Mesendoderm (in vitro differentiated cells): ENCODE results near the gene SETDB2.

ENCODE experiments used
- DNase-seq: peaks from one replicate; pipeline ENCODE4 v3.0.0; 2013
- H2AK5ac ChIP-seq: 2 replicates; pipeline ENCODE4 v1.6.1; 2013; ENCODE audit warnings: low read length, inconsistent platforms
- H2BK120ac ChIP-seq: 2 replicates; pipeline ENCODE4 v1.6.1; 2013; ENCODE audit warnings: low read depth, mild to moderate bottlenecking, low read length, moderate library complexity, mixed read lengths
- H2BK15ac ChIP-seq: replicated peaks from 2 replicates; pipeline ENCODE4 v1.6.1; 2013; ENCODE audit warnings: low read depth, mild to moderate bottlenecking, moderate library complexity
- H2BK5ac ChIP-seq: 2 replicates; pipeline ENCODE4 v1.6.1; 2013; ENCODE audit warnings: low read length, inconsistent platforms
- H3K18ac ChIP-seq: 2 replicates; pipeline ENCODE4 v1.6.1; 2013; ENCODE audit warnings: mild to moderate bottlenecking, low read length, mixed read lengths
- H3K23ac ChIP-seq: one replicate; pipeline ENCODE4 v1.6.1; 2013; ENCODE audit warnings: low read length
- H3K27ac ChIP-seq: 2 replicates; pipeline ENCODE4 v1.5.1; 2013; ENCODE audit warnings: low read depth, mild to moderate bottlenecking, inconsistent platforms, low read length, moderate library complexity
- H3K27me3 ChIP-seq: 2 replicates; pipeline ENCODE4 v1.6.1; 2013; ENCODE audit warnings: low read length, control low read depth, mild to moderate bottlenecking, inconsistent platforms; ENCODE audit not compliant: insufficient read depth, poor library complexity
- H3K36me3 ChIP-seq: 2 replicates; pipeline ENCODE4 v1.6.1; 2013; ENCODE audit warnings: low read length, inconsistent platforms; ENCODE audit not compliant: control insufficient read depth, insufficient read depth
- H3K4ac ChIP-seq: one replicate; pipeline ENCODE4 v1.6.1; 2013; ENCODE audit warnings: low read depth, mild to moderate bottlenecking, low read length, moderate library complexity
- H3K4me1 ChIP-seq: 2 replicates; pipeline ENCODE4 v1.6.1; 2013; ENCODE audit warnings: low read depth, low read length, inconsistent platforms; ENCODE audit not compliant: control insufficient read depth
- H3K4me2 ChIP-seq: 2 replicates; pipeline ENCODE4 v1.6.1; 2013; ENCODE audit warnings: low read length
- H3K4me3 ChIP-seq: 2 replicates; pipeline ENCODE4 v1.5.1; 2013; ENCODE audit warnings: mild to moderate bottlenecking, low read length
- H3K56ac ChIP-seq: one replicate; pipeline ENCODE4 v1.6.1; 2013; ENCODE audit warnings: low read length
- H3K79me1 ChIP-seq: 2 replicates; pipeline ENCODE4 v1.6.1; 2013; ENCODE audit warnings: low read length, inconsistent platforms
- H3K79me2 ChIP-seq: 2 replicates; pipeline ENCODE4 v1.6.1; 2013; ENCODE audit warnings: mild to moderate bottlenecking, low read length; ENCODE audit not compliant: control insufficient read depth, insufficient read depth
- H3K9ac ChIP-seq: 2 replicates; pipeline ENCODE4 v1.6.1; 2013; ENCODE audit warnings: low read length, inconsistent platforms
- H4K5ac ChIP-seq: one replicate; pipeline ENCODE4 v1.6.1; 2013; ENCODE audit warnings: low read length
- H4K8ac ChIP-seq: one replicate; pipeline ENCODE4 v1.6.1; 2013; ENCODE audit warnings: low read depth, mild to moderate bottlenecking, control low read depth, low read length, moderate library complexity
- WGBS: extraction: QIAGEN DNeasy Blood & Tissue Kit; methylation state at CpG from one replicate; pipeline ENCODE4 v1.1.7; 2013; ENCODE audit warnings: low lambda C conversion rate, missing lambda C conversion rate; ENCODE audit not compliant: insufficient coverage; ENCODE audit errors: extremely low coverage; 5-methylcytosine and 5-hydroxymethylcytosine counted together

SETDB2 gene

DNA sequence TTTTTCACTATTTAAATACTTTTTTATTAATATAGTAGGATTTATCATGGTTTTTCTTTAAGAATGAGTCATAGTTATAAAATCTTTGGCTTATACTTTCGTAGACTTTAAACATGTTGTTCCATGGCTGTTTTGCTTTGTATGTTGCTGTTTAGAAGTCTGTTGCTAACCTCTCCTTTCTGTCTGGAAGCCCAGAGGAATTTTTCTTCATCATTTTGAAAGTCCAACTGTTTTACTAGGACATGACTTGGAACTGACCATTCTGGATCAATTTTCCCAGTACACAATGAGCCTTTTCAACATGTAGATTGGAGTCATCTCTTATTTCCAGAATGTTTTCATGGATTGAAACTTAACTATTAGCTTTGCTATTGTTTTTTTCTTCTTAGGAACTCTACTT is 8.1 kb upstream of the SETDB2 start:
- Histone ChIP-seq H3K4ac (no peak overlapping the region), H3K56ac (no peak overlapping the region), H3K36me3 (no peaks in the 10 kb centered on the region), H3K79me1 (no peaks in the 10 kb centered on the region), H2AK5ac (no peak overlapping the region), H3K4me3 (no peak overlapping the region), H2BK120ac (no peak overlapping the region), H3K79me2 (no peaks in the 10 kb centered on the region), H4K5ac (no peak overlapping the region), H3K9ac (no peak overlapping the region), H3K4me1 (no peaks in the 10 kb centered on the region), H3K27ac (no peak overlapping the region), H3K18ac (no peak overlapping the region), H2BK15ac (no peak overlapping the region), H3K23ac (no peak overlapping the region), H3K4me2 (no peak overlapping the region), H4K8ac (no peak overlapping the region), H3K27me3 (no peaks in the 10 kb centered on the region), H2BK5ac (no peak overlapping the region)
- no peak for DNase-seq
- WGBS: no CpG with 5 or more reads among the region's 1 CpG

DNA sequence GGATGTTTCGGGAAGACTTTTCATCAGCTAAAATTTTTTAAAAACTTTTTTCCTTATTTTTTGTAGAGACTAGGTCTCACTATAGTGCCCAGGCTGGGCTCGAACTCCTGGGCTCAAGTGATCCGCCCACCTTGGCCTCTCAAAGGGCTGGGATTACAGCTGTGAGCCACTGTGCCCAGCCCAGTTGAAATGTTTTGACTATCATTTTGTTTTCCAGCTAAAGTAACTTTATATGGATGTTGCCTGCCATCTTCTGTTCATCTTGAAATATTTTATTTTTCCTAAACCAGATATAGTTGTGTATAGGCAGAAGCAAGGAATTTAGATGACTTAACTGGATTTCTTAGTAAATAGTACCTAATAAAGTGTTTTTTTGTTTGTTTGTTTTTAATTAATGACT is 7.2 kb upstream of the SETDB2 start:
- no peak overlapping the region for H3K23ac ChIP-seq
- H3K18ac ChIP-seq: no peak overlapping the region
- H2BK120ac ChIP-seq: no peak overlapping the region
- H4K8ac ChIP-seq: no peak overlapping the region
- H3K4ac ChIP-seq: no peak overlapping the region
- no peak overlapping the region for H4K5ac ChIP-seq
- H2BK5ac ChIP-seq: no peak overlapping the region
- H3K9ac ChIP-seq: no peak overlapping the region
- no peaks in the 10 kb centered on the region for H3K4me1 ChIP-seq
- H3K79me1 ChIP-seq: no peaks in the 10 kb centered on the region
- no peak overlapping the region for H3K56ac ChIP-seq
- DNase-seq: no peak
- no peaks in the 10 kb centered on the region for H3K79me2 ChIP-seq
- no peak overlapping the region for H2AK5ac ChIP-seq
- H3K4me2 ChIP-seq: no peak overlapping the region
- no peak overlapping the region for H2BK15ac ChIP-seq
- H3K27me3 ChIP-seq: no peaks in the 10 kb centered on the region
- WGBS: no CpG with 5 or more reads among the region's 3 CpGs
- H3K36me3 ChIP-seq: no peaks in the 10 kb centered on the region
- no peak overlapping the region for H3K27ac ChIP-seq
- no peak overlapping the region for H3K4me3 ChIP-seq

DNA sequence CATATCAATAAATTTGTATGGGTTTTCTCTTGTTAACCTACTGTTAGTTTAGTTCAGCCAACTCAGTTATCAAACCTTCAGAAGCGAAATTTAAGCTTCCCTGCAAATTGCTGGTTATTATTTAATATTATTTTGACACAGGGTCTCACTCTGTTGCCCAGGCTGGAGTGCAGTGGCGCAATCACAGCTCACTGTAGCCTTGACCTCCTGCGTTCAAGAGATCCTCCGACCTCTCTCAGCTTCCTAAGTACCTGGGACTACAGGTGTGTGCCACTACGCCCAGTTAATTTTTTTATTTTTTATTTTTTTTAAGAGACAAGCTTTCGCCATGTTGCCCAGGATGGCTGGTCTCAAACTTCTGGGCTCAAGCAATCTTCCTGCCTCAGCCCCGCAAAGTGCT is 6.4 kb upstream of the SETDB2 start:
- H2BK15ac ChIP-seq: no peak overlapping the region
- H3K27ac ChIP-seq: no peak overlapping the region
- no peak overlapping the region for H2BK5ac ChIP-seq
- H3K79me1 ChIP-seq: no peaks in the 10 kb centered on the region
- no peaks in the 10 kb centered on the region for H3K79me2 ChIP-seq
- no peak for DNase-seq
- no peak overlapping the region for H2BK120ac ChIP-seq
- no peak overlapping the region for H3K56ac ChIP-seq
- no peak overlapping the region for H4K5ac ChIP-seq
- H3K4me3 ChIP-seq: no peak overlapping the region
- no peaks in the 10 kb centered on the region for H3K27me3 ChIP-seq
- no peaks in the 10 kb centered on the region for H3K4me1 ChIP-seq
- H2AK5ac ChIP-seq: no peak overlapping the region
- H3K18ac ChIP-seq: no peak overlapping the region
- H3K23ac ChIP-seq: no peak overlapping the region
- no peak overlapping the region for H4K8ac ChIP-seq
- H3K36me3 ChIP-seq: no peaks in the 10 kb centered on the region
- no peak overlapping the region for H3K9ac ChIP-seq
- no CpG with 5 or more reads among the region's 7 CpGs for whole genome bisulfite sequencing
- H3K4me2 ChIP-seq: no peak overlapping the region
- no peak overlapping the region for H3K4ac ChIP-seq

DNA sequence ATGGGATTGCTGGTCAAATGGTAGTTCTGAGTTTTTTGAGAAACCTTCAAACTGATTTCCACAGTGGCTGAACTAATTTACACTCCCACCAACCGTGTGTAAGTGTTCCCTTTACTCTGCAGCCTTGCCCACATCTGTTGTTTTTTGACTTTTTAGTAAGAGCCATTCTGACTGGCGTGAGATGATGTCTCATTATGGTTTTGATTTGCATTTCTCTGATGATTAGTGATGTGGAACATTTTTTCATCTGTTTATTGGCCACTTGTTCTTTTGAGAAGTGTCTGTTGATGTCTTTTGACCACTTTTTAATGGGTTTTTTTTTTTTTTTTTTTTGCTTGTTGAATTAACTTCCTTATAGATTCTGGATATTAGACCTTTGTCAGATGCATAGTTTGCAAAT is 4.5 kb upstream of the SETDB2 start:
- H4K5ac ChIP-seq: no peak overlapping the region
- no peak overlapping the region for H2BK5ac ChIP-seq
- no peaks in the 10 kb centered on the region for H3K27me3 ChIP-seq
- H3K4me1 ChIP-seq: no peaks in the 10 kb centered on the region
- H3K36me3 ChIP-seq: no peaks in the 10 kb centered on the region
- no CpG with 5 or more reads among the region's 2 CpGs for WGBS
- DNase-seq: no peak
- no peak overlapping the region for H3K4me3 ChIP-seq
- H3K79me1 ChIP-seq: no peaks in the 10 kb centered on the region
- no peak overlapping the region for H2AK5ac ChIP-seq
- no peak overlapping the region for H3K56ac ChIP-seq
- no peak overlapping the region for H3K4me2 ChIP-seq
- no peak overlapping the region for H4K8ac ChIP-seq
- no peak overlapping the region for H2BK120ac ChIP-seq
- H3K79me2 ChIP-seq: no peaks in the 10 kb centered on the region
- no peak overlapping the region for H3K9ac ChIP-seq
- H3K27ac ChIP-seq: no peak overlapping the region
- H3K23ac ChIP-seq: no peak overlapping the region
- H2BK15ac ChIP-seq: no peak overlapping the region
- no peak overlapping the region for H3K18ac ChIP-seq
- H3K4ac ChIP-seq: no peak overlapping the region

DNA sequence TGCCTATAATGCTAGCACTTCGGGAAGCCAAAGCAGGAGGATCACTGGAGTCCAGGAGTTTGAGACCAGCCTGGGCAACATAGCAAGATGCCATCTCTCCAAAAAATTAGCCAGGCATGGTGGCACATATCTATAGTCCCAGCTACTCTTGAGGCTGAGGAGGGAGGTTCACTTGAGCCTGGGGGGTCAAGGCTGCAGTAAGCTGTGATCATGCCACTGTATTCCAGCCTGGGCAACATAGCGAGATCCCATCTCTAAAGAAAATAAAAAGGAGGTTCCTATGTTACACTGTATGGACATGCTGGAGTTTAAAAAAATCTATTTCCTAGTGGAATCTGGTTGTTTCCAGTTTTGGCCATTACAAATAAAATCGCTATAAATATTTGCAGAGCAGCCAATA is 2.8 kb upstream of the SETDB2 start:
- Histone ChIP-seq H3K4ac (no peak overlapping the region), H3K27me3 (no peaks in the 10 kb centered on the region), H4K5ac (no peak overlapping the region), H3K79me2 (no peaks in the 10 kb centered on the region), H3K4me1 (no peaks in the 10 kb centered on the region), H3K79me1 (no peaks in the 10 kb centered on the region), H3K56ac (no peak overlapping the region), H2AK5ac (no peak overlapping the region), H3K23ac (no peak overlapping the region), H3K4me3 (no peak overlapping the region), H4K8ac (no peak overlapping the region), H3K4me2 (no peak overlapping the region), H3K9ac (no peak overlapping the region), H3K36me3 (no peaks in the 10 kb centered on the region), H3K27ac (no peak overlapping the region), H2BK5ac (no peak overlapping the region), H2BK15ac (no peak overlapping the region), H3K18ac (no peak overlapping the region), H2BK120ac (no peak overlapping the region)
- no CpG with 5 or more reads among the region's 3 CpGs for WGBS
- DNase-seq: no peak

DNA sequence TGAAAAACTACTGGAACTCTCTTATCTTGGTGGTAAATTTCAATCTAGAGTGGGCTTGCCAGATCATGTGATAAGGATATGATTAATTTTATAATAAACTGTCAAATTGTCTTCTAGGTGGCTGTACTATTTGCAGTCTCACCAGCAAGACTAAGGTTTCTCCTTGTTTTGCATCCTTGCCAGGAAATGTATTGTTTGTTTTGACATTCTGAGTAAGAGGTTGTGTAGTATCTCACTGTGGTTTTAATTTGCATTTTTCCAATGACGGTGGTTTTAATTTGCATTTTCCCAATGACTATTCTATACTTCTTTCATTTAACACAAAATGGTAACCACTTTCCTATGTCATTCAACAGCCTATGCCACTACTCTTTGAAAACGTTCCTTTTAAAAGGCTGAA is 2.2 kb upstream of the SETDB2 start:
- Histone ChIP-seq H3K79me1 (no peaks in the 10 kb centered on the region), H2AK5ac (no peak overlapping the region), H3K56ac (no peak overlapping the region), H3K23ac (no peak overlapping the region), H2BK120ac (no peak overlapping the region), H3K27ac (no peak overlapping the region), H3K4me3 (no peak overlapping the region), H3K4me1 (no peaks in the 10 kb centered on the region), H3K79me2 (no peaks in the 10 kb centered on the region), H2BK5ac (no peak overlapping the region), H3K18ac (no peak overlapping the region), H3K4ac (no peak overlapping the region), H3K9ac (no peak overlapping the region), H4K5ac (no peak overlapping the region), H2BK15ac (no peak overlapping the region), H4K8ac (no peak overlapping the region), H3K36me3 (no peaks in the 10 kb centered on the region), H3K4me2 (no peak overlapping the region), H3K27me3 (no peaks in the 10 kb centered on the region)
- no CpG with 5 or more reads among the region's 2 CpGs for WGBS
- no peak for DNase-seq
